GM12875 (cell line): Measurements from ENCODE around the gene GRIK4.

Experiments used
- H3K4me3 ChIP-seq: one replicate; pipeline ENCODE4 v1.5.1; 2011; ENCODE audit warnings: low read depth, low read length, control low read depth
- TF ChIP-seq, protein P1 (sequence below): IDR thresholded peaks from 2 replicates; pipeline ENCODE4 v1.5.1; 2011; ENCODE audit warnings: low read depth, mild to moderate bottlenecking, control low read depth, inconsistent platforms, low read length, moderate library complexity, borderline replicate concordance; ENCODE audit not compliant: insufficient read depth

The GRIK4 gene

DNA sequence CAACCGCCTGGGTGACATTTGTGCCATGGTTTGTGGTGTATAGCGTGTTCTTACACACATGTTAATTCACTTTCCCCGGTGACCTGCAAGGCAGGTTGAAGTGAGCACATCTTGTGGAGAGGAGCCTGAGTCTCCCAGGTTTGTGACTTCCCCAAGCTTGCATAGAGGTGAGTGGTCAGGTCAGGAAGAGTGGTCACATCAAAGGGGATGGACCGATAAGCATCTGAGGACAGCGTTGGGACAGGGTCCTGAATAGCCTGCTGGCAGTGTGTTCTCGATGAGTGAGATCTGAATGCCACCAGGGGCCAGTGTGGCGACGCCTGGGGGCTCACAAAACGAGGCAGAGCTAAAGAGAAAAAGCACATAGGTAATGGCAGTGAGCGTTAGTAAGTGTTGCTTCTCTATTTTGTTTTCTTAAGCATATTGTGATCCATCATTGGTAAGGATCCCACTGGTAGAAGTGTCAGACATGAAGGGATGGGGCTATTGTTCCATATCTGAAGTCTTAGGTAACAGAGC, 154.6 kb downstream of the GRIK4 start:
- H3K4me3 ChIP-seq, result no peak overlapping the region
- TF ChIP-seq, protein P1, sequence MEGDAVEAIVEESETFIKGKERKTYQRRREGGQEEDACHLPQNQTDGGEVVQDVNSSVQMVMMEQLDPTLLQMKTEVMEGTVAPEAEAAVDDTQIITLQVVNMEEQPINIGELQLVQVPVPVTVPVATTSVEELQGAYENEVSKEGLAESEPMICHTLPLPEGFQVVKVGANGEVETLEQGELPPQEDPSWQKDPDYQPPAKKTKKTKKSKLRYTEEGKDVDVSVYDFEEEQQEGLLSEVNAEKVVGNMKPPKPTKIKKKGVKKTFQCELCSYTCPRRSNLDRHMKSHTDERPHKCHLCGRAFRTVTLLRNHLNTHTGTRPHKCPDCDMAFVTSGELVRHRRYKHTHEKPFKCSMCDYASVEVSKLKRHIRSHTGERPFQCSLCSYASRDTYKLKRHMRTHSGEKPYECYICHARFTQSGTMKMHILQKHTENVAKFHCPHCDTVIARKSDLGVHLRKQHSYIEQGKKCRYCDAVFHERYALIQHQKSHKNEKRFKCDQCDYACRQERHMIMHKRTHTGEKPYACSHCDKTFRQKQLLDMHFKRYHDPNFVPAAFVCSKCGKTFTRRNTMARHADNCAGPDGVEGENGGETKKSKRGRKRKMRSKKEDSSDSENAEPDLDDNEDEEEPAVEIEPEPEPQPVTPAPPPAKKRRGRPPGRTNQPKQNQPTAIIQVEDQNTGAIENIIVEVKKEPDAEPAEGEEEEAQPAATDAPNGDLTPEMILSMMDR, result peak; percentile 25; the same call in 1 of the 2 replicates

- TF ChIP-seq, protein P1, result no peak
Measured at GRCh38 chr11:120667281-120667680, 155.7 kb downstream of the GRIK4 start.

GRCh38 chr11:120667934-120668333, 156.4 kb downstream of the GRIK4 start:
- TF ChIP-seq, protein P1, result no peak
- no peak overlapping the region for H3K4me3 ChIP-seq

More at GRCh38 chr11:120667281-120667680, 155.7 kb downstream of the GRIK4 start:
- no peak overlapping the region for H3K4me3 ChIP-seq

GRCh38 chr11:120668537-120668936, 157.0 kb downstream of the GRIK4 start:
- H3K4me3 ChIP-seq, result no peak overlapping the region
- TF ChIP-seq, protein P1, result no peak

- TF ChIP-seq, protein P1, result no peak
- no peak overlapping the region for H3K4me3 ChIP-seq
Measured at GRCh38 chr11:120674542-120674941, 163.0 kb downstream of the GRIK4 start.

DNA sequence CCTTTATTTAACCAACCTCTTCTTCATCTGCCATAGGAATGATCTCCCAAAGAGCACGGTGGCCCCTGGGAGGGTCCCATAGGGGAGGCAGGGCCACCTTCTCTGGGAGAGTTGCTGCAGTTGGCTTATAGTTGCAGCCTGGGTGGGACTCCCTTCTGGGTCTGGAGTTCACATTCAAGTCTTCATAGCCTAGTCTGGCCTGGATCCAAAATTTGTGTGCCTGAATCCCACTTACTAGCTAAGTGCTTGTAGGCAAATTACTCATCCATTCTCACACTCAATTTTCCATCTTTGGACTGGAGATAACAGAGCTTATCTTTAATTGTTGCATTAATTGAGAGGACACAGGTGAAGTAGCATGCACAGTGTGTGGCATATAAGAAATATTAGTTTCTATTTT, 163.6 kb downstream of the GRIK4 start:
- TF ChIP-seq, protein P1, result no peak
- H3K4me3 ChIP-seq, result no peak overlapping the region

DNA sequence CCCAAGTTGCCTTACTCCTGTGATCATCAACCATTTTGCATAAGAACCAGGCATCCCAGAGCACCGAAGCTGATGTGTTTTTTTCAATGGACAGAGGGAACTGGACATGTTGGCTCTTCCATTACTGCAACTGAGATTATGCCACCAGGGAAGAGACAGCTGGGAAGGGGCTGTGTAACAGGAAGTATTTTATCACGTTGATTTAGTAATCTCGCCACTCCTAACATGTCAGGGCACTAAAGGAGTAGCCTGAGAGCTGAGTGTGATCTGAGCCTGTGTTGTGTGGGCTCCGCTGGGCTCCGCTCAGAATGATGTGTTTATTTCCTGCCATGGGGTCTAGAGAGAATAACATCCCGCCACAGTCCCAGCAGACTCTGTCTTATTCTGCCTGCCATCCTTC, 165.4 kb downstream of the GRIK4 start:
- TF ChIP-seq, protein P1, result no peak

More for the DNA sequence above, 165.4 kb downstream of the GRIK4 start:
- no peak overlapping the region for H3K4me3 ChIP-seq
